AG04449 (cell line): ENCODE results near the gene JAKMIP2.

ENCODE experiments used
- CTCF ChIA-PET: fragments of 350-600 bp; formaldehyde crosslinking; extraction: SDS; loops from one replicate; lab custom pipeline; 2021; ENCODE audit warnings: antibody characterized with exemption; lab: Yijun Ruan, JAX
- POLR2A ChIA-PET: fragments of 400-600, 350-600 bp; formaldehyde crosslinking; extraction: SDS; loops from one replicate; lab custom pipeline; 2020; ENCODE audit warnings: antibody characterized with exemption, inconsistent platforms; lab: Yijun Ruan, JAX
- DNase-seq: peaks from one replicate; pipeline ENCODE4 v3.0.0-alpha.2; 2010; ENCODE audit warnings: low read depth, low spot score
- H3K4me3 ChIP-seq: 2 replicates; pipeline ENCODE4 v1.5.1; 2011; ENCODE audit warnings: low read depth, mild to moderate bottlenecking, control low read depth, low read length
- CTCF ChIP-seq: IDR thresholded peaks from one replicate; pipeline ENCODE4 v1.5.1; 2011; ENCODE audit warnings: mild to moderate bottlenecking, moderate library complexity, low read length, control low read depth, inconsistent platforms; ENCODE audit not compliant: insufficient read depth; ENCODE audit errors: missing control alignments

Gene JAKMIP2

GRCh38 chr5:147626464-147626863 is 156.1 kb downstream of the JAKMIP2 start:
- POLR2A ChIA-PET, result no interaction called here
- no peak for TF ChIP-seq CTCF
- no peak for DNase-seq
- CTCF ChIA-PET, result interaction anchor here (0.8 to 5.6 kb wide), 2 partner anchors 64 to 197 kb away, joined by 3 to 106 read pairs; no protein-coding TSS in a partner anchor
- no peak overlapping the region for H3K4me3 ChIP-seq

GRCh38 chr5:147621016-147621415 is 161.5 kb downstream of the JAKMIP2 start:
- ChIA-PET CTCF (interaction anchor here (1.6 to 1.9 kb wide), 2 partner anchors 9 to 202 kb away, joined by 5 to 6 read pairs; no protein-coding TSS in a partner anchor), POLR2A (no interaction called here)
- DNase-seq, result no peak
- no peak overlapping the region for H3K4me3 ChIP-seq
- TF ChIP-seq CTCF, result no peak

DNA sequence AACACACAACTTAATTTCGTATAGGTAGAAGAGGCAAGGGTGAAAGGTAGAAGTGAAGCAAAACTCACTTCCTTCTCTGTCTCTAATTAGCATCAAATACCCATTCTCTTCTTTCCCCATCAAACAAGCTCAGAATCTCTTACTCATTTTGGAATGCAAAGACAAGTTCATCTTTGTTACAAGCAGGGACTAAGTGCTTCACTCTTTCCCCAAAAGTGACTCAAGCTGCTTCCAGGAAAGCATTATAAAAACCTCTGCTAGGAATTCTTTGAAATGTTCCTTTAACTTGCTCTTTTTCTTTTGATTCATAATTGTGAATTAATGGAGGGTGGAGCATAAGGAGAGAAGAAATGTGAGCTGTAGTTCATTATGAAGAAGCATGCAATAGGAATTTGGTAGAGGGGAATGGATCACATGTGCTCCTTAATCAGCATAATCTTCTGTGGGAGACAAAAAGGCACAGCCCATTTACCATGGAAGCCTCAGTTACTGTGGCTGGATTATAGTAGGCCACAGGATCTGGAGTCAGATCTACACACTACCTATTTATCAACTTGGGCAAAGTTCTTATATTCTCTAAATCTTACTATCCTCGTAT is 163.1 kb downstream of the JAKMIP2 start:
- ChIA-PET CTCF (interaction anchor here (1.3 to 2.5 kb wide), 2 partner anchors 8 to 10 kb away, joined by 4 to 11 read pairs; no protein-coding TSS in a partner anchor), POLR2A (no interaction called here)
- no peak for DNase-seq
- TF ChIP-seq CTCF, result no peak
- H3K4me3 ChIP-seq, result no peak overlapping the region

- POLR2A ChIA-PET, result no interaction called here
- CTCF ChIA-PET, result interaction anchor here (1.3 to 2.5 kb wide), 2 partner anchors 10 to 12 kb away, joined by 4 to 11 read pairs; no protein-coding TSS in a partner anchor
- TF ChIP-seq CTCF, result no peak
- no peak overlapping the region for H3K4me3 ChIP-seq
- no peak for DNase-seq
Measured at GRCh38 chr5:147617711-147618350, 164.7 kb downstream of the JAKMIP2 start.

DNA sequence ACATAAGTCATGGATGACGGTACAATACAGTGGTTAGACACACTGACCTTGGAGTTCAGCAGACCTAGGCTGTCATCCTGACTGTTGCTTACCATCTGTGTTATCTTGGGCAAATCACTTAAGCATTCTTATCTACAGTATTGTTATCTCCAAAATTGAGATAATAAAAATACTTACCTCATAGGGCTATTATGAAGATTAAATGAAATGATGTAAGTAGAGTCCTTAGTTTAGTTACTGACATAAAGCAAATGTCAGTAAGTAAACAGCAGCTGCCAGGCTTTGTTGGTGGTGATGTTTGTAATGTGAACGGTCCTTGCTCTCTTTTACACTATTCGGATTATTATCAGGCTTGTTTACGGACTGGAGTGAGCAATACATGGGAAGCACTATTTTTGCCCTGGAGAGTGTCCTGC is 165.3 kb downstream of the JAKMIP2 start:
- TF ChIP-seq CTCF, result no peak
- DNase-seq, result no peak
- no peak overlapping the region for H3K4me3 ChIP-seq
- CTCF ChIA-PET, result interaction anchor here (2.5 kb wide), 1 partner anchor 11 kb away, joined by 11 read pairs; no protein-coding TSS in a partner anchor
- POLR2A ChIA-PET, result no interaction called here

DNA sequence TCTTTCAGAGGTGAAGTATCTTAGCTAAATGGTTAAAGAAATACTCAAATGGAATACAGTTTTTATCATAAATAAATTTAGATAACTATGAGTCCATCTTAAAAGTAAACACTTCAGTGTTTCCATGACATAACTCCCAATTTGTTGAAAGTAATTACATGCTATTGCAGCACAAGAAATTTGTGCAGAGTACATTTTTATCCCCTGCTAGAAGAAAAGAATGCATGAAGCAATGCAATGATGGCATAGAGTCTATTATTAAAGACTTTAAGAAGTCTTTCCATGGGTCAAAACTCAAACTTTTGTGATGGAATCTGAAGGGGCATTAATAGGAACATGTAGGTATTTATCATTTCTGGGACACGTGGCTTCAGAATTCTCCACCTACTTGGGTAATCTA is 166.1 kb downstream of the JAKMIP2 start:
- CTCF ChIA-PET, result interaction anchor here (1.0 kb wide), 1 partner anchor 12 kb away, joined by 3 read pairs; no protein-coding TSS in a partner anchor

More for the DNA sequence above, 166.1 kb downstream of the JAKMIP2 start:
- TF ChIP-seq CTCF, result no peak
- POLR2A ChIA-PET, result no interaction called here
- no peak for DNase-seq
- H3K4me3 ChIP-seq, result no peak overlapping the region
